ENCODE measurements around the gene DTX1.
"Not testable (repeated sequence)": the region's sequence is repeated elsewhere in the genome, so short reads cannot be mapped to it uniquely, and the experiment has no call there.

Gene DTX1

DNA sequence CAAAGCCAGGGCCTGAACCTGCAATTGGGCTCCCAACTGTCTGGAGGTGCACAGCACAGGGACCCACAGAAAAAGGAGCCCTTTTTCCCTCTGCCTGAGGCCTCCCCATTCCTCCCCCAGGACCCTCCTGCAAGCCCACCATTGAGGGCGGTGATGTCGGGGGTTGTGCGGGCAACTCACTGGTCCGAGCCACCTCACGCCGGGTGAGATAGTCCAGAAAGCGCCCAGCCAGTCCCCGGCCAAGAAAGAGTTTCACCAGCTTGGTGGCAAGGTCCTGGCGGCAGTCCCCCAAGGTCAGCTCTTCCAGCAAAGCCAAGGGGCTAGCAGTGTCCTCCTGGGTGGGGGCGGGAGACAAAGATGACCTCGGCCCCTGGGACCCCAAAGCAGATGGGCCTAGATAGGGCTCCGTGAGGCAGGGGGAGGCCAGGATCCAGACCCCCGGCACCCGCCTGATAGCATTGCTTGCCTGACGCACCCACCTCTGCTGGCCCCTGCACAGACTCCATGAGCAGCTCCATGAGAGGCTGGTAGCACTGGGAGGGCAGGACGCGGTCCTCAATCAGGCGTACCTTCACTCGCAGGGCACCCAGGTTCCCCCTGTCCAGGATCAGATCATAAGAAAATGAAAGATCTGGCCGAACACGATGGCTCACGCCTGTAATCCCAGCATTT is 59.1 kb downstream of the DTX1 start:
- H3K36me3 ChIP-seq (ENCODE audit: insufficient read depth) = no peaks in the 10 kb centered on the region
- no peaks in the 10 kb centered on the region for H3K27me3 ChIP-seq (ENCODE audit: insufficient read depth, low read depth)
- no peak overlapping the region for H3K4me3 ChIP-seq (IDR thresholded peaks at IDR 0.05; ENCODE audit: insufficient read depth, low read depth, low read length)
- H3K4me1 ChIP-seq (ENCODE audit: low read depth, poor library complexity, severe bottlenecking) = no peaks in the 10 kb centered on the region
- TF ChIP-seq, protein P1, sequence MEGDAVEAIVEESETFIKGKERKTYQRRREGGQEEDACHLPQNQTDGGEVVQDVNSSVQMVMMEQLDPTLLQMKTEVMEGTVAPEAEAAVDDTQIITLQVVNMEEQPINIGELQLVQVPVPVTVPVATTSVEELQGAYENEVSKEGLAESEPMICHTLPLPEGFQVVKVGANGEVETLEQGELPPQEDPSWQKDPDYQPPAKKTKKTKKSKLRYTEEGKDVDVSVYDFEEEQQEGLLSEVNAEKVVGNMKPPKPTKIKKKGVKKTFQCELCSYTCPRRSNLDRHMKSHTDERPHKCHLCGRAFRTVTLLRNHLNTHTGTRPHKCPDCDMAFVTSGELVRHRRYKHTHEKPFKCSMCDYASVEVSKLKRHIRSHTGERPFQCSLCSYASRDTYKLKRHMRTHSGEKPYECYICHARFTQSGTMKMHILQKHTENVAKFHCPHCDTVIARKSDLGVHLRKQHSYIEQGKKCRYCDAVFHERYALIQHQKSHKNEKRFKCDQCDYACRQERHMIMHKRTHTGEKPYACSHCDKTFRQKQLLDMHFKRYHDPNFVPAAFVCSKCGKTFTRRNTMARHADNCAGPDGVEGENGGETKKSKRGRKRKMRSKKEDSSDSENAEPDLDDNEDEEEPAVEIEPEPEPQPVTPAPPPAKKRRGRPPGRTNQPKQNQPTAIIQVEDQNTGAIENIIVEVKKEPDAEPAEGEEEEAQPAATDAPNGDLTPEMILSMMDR (conservative IDR thresholded peaks at IDR 0.05; ENCODE audit: low read depth, low read length) = no peak
- H3K9ac ChIP-seq = no peak overlapping the region
- no peak overlapping the region for H3K4me2 ChIP-seq
- H3K27ac ChIP-seq = no peak overlapping the region
- H3K79me2 ChIP-seq (ENCODE audit: insufficient read depth, low read depth) = no peaks in the 10 kb centered on the region
- no peak overlapping the region for H2AFZ ChIP-seq (ENCODE audit: low read depth)
- H4K20me1 ChIP-seq (ENCODE audit: insufficient read depth) = no peaks in the 10 kb centered on the region

DNA sequence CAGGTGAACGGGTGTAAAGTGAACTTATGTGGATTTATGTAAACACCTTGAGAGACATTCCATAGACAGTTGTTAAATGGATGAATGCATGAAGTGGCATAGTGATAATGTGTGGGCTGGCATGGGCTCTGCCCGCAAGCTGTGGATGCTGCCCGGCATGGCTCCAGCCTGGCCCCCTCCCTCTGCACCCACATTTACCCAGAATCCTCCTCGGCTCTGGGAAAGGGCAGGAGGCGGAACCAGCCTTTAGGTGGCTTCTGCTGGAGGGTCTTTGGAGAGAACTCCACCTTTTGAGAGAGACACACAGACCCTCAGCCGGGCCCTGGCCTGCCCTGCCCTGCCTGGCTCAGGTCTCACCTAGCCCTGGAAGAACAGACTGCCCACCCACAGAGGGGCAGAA is 60.3 kb downstream of the DTX1 start:
- Histone ChIP-seq H3K36me3 (ENCODE audit: insufficient read depth) (no peaks in the 10 kb centered on the region), H2AFZ (ENCODE audit: low read depth) (no peak overlapping the region), H3K4me3 (IDR thresholded peaks at IDR 0.05; ENCODE audit: insufficient read depth, low read depth, low read length) (no peak overlapping the region), H3K79me2 (ENCODE audit: insufficient read depth, low read depth) (no peaks in the 10 kb centered on the region), H3K9ac (no peak overlapping the region), H3K27ac (no peak overlapping the region), H3K4me1 (ENCODE audit: low read depth, poor library complexity, severe bottlenecking) (no peaks in the 10 kb centered on the region), H3K27me3 (ENCODE audit: insufficient read depth, low read depth) (no peaks in the 10 kb centered on the region), H4K20me1 (ENCODE audit: insufficient read depth) (no peaks in the 10 kb centered on the region), H3K4me2 (no peak overlapping the region)
- TF ChIP-seq, protein P1 (conservative IDR thresholded peaks at IDR 0.05; ENCODE audit: low read depth, low read length) = no peak

DNA sequence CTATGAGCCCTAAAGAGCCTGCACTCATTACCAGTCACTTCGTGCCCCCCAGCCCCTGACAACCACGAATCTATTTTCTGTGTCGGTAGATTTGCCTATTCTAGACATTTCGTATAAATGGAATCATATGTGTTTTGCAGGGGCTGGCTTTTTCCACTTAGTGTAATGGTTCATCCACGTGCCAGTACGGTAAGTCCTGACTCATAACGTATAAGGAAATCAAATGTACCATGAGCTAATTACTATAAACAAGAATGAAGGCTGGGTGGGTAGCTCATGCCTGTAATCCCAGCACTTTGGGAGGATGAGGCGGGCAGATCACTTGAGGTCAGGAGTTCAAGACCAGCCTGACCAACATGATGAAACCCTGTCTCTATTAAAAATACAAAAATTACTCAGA is 61.2 kb downstream of the DTX1 start:
- not testable (repeated sequence) for H3K9ac ChIP-seq; H3K4me3 ChIP-seq (IDR thresholded peaks at IDR 0.05; ENCODE audit: insufficient read depth, low read depth, low read length); H2AFZ ChIP-seq (ENCODE audit: low read depth); H3K4me2 ChIP-seq; H3K79me2 ChIP-seq (ENCODE audit: insufficient read depth, low read depth); H3K4me1 ChIP-seq (ENCODE audit: low read depth, poor library complexity, severe bottlenecking); H4K20me1 ChIP-seq (ENCODE audit: insufficient read depth); H3K27me3 ChIP-seq (ENCODE audit: insufficient read depth, low read depth); H3K27ac ChIP-seq; H3K36me3 ChIP-seq (ENCODE audit: insufficient read depth)

DNA sequence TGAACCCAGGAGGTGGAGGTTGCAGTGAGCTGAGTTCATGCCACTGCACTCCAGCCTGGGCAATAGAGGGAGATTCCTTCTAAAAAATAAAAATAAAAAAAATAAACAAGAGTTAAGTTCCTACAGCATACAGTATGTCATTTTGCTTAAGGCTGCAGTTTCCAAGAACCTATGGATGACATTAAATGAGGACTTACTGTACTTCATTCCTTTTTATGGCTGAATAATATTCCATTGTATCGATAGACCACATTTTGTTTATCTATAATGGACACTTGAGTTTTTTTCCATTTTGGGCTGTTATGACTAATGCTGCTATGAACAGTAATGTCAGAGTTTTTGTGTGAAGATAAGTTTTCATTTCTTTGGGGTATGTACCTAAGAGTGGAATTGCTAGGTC is 61.6 kb downstream of the DTX1 start:
- Histone ChIP-seq H3K4me3 (IDR thresholded peaks at IDR 0.05; ENCODE audit: insufficient read depth, low read depth, low read length) (no peak overlapping the region), H4K20me1 (ENCODE audit: insufficient read depth) (no peaks in the 10 kb centered on the region), H3K36me3 (ENCODE audit: insufficient read depth) (no peaks in the 10 kb centered on the region), H3K9ac (no peak overlapping the region), H3K4me1 (ENCODE audit: low read depth, poor library complexity, severe bottlenecking) (no peaks in the 10 kb centered on the region), H3K27me3 (ENCODE audit: insufficient read depth, low read depth) (no peaks in the 10 kb centered on the region), H3K27ac (no peak overlapping the region), H3K4me2 (no peak overlapping the region), H2AFZ (ENCODE audit: low read depth) (no peak overlapping the region), H3K79me2 (ENCODE audit: insufficient read depth, low read depth) (no peaks in the 10 kb centered on the region)
- TF ChIP-seq, protein P1 (conservative IDR thresholded peaks at IDR 0.05; ENCODE audit: low read depth, low read length) = no peak

DNA sequence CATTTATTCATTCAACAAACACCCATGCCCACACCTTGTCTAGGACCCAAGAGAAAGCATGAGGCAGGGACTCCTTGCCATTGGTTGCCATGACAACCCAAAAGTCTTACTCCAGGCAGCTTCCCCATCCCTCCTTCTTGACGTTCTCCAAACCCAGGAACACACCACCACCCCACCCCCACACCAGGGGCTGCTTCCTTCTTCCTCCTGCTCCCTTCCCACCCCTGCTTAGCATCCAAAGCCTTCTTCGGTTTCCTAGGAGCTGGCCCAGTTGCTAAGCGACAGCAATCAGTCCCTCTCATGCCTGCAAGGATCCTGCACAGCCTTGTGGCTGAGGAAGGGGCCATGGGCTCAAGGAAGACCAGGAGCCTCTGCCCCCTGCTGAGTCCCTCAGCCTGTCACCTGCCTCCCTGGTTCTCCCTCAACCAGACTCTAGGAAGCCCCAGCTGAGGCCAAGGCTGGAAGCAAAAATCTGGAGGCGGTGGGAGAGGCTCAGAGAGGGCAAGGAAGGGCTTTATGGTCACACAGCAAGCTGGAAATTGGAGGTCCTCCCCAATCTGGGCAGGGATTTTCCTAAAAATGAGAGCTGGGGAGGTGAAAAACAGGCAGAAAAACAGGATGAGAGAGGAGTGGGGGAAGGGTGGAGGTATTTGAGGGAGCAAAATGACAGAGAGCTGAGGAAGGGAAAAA is 63.6 kb downstream of the DTX1 start:
- Histone ChIP-seq H3K4me1 (ENCODE audit: low read depth, poor library complexity, severe bottlenecking) (no peaks in the 10 kb centered on the region), H3K27ac (no peak overlapping the region), H3K79me2 (ENCODE audit: insufficient read depth, low read depth) (no peaks in the 10 kb centered on the region), H3K9ac (no peak overlapping the region), H4K20me1 (ENCODE audit: insufficient read depth) (no peaks in the 10 kb centered on the region), H2AFZ (ENCODE audit: low read depth) (no peak overlapping the region), H3K36me3 (ENCODE audit: insufficient read depth) (no peaks in the 10 kb centered on the region), H3K4me3 (IDR thresholded peaks at IDR 0.05; ENCODE audit: insufficient read depth, low read depth, low read length) (no peak overlapping the region), H3K27me3 (ENCODE audit: insufficient read depth, low read depth) (no peaks in the 10 kb centered on the region), H3K4me2 (no peak overlapping the region)
- TF ChIP-seq, protein P1 (conservative IDR thresholded peaks at IDR 0.05; ENCODE audit: low read depth, low read length) = no peak
